RWPE1 (cell line): ENCODE measurements around the gene EPB41L2.
A peak's percentile ranks its signal among the peaks of the same experiment; 100 is the strongest.

Experiments used
- CTCF ChIA-PET: fragments of 350-600 bp; sonication (Branson Sonifier 250); formaldehyde crosslinking; extraction: SDS; loops from one replicate; lab custom pipeline; 2021; lab: Yijun Ruan, JAX
- POLR2A ChIA-PET: fragments of 400-600 bp; formaldehyde crosslinking; extraction: SDS; loops from one replicate; lab custom pipeline; 2020; ENCODE audit warnings: antibody characterized with exemption; ENCODE audit not compliant: low non-redundant PET; lab: Yijun Ruan, JAX
- DNase-seq: peaks from one replicate; pipeline ENCODE4 v3.0.0; 2012; ENCODE audit warnings: low spot score
- H3K27ac ChIP-seq: fragments of 450-650 bp; 2 replicates; pipeline ENCODE4 v1.5.1; 2017
- TF ChIP-seq, protein P1 (sequence below): fragments of 450-650 bp; conservative IDR thresholded peaks from 2 replicates; pipeline ENCODE4 v1.5.1; 2017; ENCODE audit warnings: low read depth, mild to moderate bottlenecking

EPB41L2 gene

DNA sequence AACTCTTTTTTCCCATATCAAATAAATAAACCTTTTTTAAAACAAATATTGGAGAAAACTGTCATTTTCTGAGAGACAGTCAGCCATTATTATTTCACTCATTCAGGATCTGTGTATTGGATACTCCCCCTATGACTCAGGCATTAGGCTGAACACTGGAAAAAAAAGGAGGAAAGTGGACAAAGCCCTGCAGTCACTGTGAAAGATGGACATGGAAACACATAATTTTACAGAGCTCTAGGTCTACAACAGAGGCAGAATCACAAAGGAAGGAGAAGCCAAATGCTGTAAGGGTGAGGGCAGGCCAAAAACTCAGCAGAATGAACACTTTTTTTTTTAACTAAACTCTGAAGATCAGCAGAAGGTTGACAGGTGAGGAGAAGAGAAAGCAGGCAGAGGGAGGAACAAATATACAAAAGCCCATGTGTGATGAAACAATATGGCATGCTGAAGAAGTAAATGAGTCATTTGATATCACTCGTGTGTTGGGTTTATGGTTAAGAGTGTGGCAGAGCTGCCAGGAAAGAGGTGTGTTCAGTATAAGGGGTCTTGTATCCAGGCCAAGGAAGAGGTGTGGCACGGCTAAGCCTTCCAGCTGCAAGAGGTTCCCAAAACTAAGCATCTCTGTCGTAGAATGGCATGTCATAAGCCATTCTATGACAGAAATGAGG lies 39.1 kb downstream of the EPB41L2 start:
- ChIA-PET POLR2A (no interaction called here), CTCF (no interaction called here)
- H3K27ac ChIP-seq = no peak overlapping the region
- DNase-seq = peak; percentile 27
- TF ChIP-seq, protein P1, sequence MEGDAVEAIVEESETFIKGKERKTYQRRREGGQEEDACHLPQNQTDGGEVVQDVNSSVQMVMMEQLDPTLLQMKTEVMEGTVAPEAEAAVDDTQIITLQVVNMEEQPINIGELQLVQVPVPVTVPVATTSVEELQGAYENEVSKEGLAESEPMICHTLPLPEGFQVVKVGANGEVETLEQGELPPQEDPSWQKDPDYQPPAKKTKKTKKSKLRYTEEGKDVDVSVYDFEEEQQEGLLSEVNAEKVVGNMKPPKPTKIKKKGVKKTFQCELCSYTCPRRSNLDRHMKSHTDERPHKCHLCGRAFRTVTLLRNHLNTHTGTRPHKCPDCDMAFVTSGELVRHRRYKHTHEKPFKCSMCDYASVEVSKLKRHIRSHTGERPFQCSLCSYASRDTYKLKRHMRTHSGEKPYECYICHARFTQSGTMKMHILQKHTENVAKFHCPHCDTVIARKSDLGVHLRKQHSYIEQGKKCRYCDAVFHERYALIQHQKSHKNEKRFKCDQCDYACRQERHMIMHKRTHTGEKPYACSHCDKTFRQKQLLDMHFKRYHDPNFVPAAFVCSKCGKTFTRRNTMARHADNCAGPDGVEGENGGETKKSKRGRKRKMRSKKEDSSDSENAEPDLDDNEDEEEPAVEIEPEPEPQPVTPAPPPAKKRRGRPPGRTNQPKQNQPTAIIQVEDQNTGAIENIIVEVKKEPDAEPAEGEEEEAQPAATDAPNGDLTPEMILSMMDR = no peak

DNA sequence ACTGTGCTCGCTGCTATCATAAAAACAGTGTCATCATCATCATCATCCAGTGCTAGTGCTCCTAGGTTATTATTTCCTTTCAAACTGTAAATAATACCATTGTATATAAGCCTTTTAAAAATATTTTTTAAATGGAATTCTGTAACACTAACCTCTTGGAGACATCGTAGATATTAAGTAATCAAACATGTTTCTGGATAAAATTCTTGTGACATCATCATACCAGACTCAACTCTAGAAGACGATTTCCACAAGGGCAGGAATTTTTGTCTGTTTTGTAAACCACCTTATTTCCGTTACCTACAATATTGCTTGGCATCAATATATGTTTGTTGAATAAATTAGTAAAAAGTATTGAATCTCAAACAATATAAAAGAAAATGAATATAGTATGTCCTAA lies 40.4 kb downstream of the EPB41L2 start:
- no peak for DNase-seq
- POLR2A ChIA-PET = no interaction called here
- TF ChIP-seq, protein P1 = no peak
- CTCF ChIA-PET = no interaction called here
- no peak overlapping the region for H3K27ac ChIP-seq

DNA sequence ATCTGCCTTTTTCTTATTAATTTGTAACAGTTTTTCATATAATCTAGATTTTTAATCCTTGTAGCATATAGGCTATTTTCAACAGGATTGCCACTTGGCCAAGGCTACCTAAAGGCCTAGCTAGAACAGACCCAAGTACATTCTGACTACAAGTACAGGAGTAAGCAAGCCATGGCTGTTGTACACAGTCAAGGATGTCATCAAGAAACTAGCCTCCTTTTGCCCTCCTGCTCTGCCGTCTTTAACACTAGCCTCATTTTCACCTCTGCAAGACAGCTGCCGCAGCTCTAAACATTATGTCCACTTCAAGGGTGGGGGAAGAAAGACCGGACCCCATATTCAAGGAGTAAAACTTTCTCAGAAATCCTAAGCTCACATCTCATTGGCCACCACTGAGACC lies 45.1 kb downstream of the EPB41L2 start:
- TF ChIP-seq, protein P1 = no peak
- ChIA-PET CTCF (interaction anchor here (0.6 kb wide), 2 partner anchors 242 to 1840 kb away, joined by 3 read pairs; no protein-coding TSS in a partner anchor), POLR2A (no interaction called here)
- DNase-seq = no peak
- no peak overlapping the region for H3K27ac ChIP-seq

DNA sequence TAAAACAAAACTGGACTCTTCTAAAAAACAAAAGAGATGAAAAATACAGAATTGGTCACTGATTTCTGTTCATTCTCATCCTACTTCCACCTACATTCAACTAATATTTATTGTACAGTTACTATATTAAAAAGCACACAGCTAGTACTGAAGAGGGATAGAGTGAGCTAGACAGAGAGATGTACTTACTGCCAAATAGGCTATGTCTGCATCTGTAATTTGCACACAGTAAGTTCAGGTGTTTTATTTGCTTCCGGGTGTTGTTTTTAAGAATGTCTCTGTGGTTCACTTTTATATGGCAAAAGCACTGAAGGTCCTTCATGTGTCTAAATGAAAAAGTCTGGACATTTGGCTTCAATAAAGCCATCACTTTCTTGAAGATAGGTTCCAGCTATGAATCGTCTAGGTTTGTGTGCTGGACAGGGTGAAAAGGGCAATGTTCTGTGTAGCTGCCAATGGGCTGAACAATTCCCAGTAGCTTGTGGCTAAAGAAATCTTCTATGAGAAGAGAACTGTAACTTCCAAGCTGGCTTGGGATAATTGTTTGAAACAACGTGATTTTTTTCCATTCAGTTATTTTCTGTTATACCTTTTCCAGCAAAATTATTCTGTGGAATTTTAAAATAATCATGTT lies 47.3 kb downstream of the EPB41L2 start:
- CTCF ChIA-PET = no interaction called here
- no peak for DNase-seq
- H3K27ac ChIP-seq = no peak overlapping the region
- POLR2A ChIA-PET = interaction anchor here (0.6 kb wide), 1 partner anchor 52 kb away, joined by 4 read pairs; no protein-coding TSS in a partner anchor
- TF ChIP-seq, protein P1 = no peak

DNA sequence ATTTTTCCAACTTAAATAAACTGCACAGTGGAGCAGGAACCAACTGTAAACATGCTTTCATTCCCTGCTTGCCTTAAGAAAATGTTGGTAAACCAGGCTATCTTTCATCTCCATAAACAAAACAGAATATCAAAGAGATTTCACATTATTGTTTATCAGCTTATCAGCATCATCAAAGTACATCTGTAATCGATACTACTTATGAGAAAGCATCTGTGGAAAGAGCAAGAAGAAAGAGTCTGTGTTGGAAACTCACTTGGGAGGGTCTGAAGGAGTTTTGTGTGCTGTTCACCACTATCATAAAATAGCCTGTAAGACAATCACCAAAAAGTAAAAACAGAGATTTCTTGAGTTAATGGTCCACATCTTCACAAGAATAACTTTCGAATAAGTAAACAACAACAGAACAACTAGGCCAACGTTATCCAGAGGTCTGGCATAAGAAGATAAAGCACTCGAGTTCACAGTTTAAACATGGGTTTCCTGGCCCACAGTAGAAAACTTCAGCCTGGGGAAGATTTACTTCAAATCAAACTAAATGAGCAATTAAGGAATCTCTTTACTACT lies 47.9 kb downstream of the EPB41L2 start:
- DNase-seq = no peak
- no peak overlapping the region for H3K27ac ChIP-seq
- ChIA-PET CTCF (no interaction called here), POLR2A (no interaction called here)
- TF ChIP-seq, protein P1 = no peak

DNA sequence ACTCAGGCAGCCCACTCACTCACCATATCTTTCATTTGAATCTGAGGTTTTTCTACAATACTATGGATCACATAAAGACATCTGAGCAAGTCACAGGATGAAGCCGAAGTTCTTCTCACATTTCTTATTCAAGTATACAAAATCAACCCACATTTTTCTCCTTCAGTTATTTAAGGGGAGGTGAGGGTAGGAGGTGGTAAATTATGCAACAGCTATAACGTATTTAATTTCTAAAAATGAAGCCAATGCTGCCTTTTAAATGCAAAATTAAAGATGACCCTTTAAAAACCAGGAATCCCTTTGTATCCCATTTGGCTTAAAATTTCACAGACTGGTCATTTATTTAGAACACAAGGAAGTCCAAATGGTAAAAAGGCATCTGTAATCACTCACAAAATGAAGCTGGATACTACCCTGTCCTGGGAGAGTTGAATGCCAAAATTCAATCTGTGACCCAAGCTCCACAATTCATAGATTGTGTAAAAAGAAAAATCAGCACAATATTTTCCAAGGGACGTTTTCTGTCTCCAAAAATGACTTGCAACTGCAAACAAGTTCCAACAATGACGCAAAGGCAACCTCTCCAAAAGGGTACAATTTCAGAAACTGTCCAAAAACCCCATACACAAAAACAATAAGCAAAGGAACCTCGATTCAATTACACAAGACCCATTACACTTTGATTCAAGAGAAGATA lies 48.8 kb downstream of the EPB41L2 start:
- CTCF ChIA-PET = interaction anchor here (0.7 kb wide), 1 partner anchor 1625 kb away, joined by 3 read pairs; no protein-coding TSS in a partner anchor
- TF ChIP-seq, protein P1 = no peak
- DNase-seq = no peak
- H3K27ac ChIP-seq = no peak overlapping the region
- POLR2A ChIA-PET = no interaction called here
